MCF 10A (cell line): Measurements from ENCODE around the gene TOP1. TPM values are rescaled to one million over a fixed set of nuclear protein-coding genes. Genes with fewer than 3 reads are reported as not detected.

Experiments
- BruUV-seq: library from RNA; stranded (reverse); fragments of 400-500 nt; replicated peaks from 2 replicates; lab custom pipeline; 2021; lab: Mats Ljungman, UMichigan
- CTCF ChIA-PET: fragments of 300-600 bp; sonication (Branson Sonifier 250); formaldehyde crosslinking; extraction: SDS; loops from one replicate; lab custom pipeline; 2021; ENCODE audit warnings: antibody characterized with exemption, inconsistent platforms; lab: Yijun Ruan, JAX
- POLR2A ChIA-PET: fragments of 300-600, 350-650 bp; sonication (Branson Sonifier 250); formaldehyde crosslinking; extraction: SDS; loops from one replicate; lab custom pipeline; 2020; ENCODE audit warnings: antibody characterized with exemption, inconsistent platforms; lab: Yijun Ruan, JAX
- DNase-seq: peaks from one replicate; pipeline ENCODE4 v3.0.0-alpha.2; 2018; ENCODE audit not compliant: unreplicated experiment
- H3K27ac Mint-ChIP-seq: one replicate; pipeline ENCODE4 v1.8.0; 2022; ENCODE audit warnings: mild to moderate bottlenecking, low read depth, mixed read lengths; ENCODE audit not compliant: unreplicated experiment
- H3K27me3 Mint-ChIP-seq: one replicate; pipeline ENCODE4 v1.8.0; 2022; ENCODE audit warnings: mixed read lengths; ENCODE audit not compliant: insufficient read depth, unreplicated experiment
- H3K36me3 Mint-ChIP-seq: one replicate; pipeline ENCODE4 v1.8.0; 2022; ENCODE audit warnings: mild to moderate bottlenecking, moderate library complexity, mixed read lengths; ENCODE audit not compliant: insufficient read depth, unreplicated experiment
- H3K4me1 Mint-ChIP-seq: one replicate; pipeline ENCODE4 v1.8.0; 2022; ENCODE audit warnings: mixed read lengths; ENCODE audit not compliant: insufficient read depth, unreplicated experiment
- H3K4me3 Mint-ChIP-seq: one replicate; pipeline ENCODE4 v1.8.0; 2022; ENCODE audit warnings: mild to moderate bottlenecking, moderate library complexity, mixed read lengths; ENCODE audit not compliant: unreplicated experiment
- H3K9me3 Mint-ChIP-seq: one replicate; pipeline ENCODE4 v1.8.0; 2022; ENCODE audit warnings: mixed read lengths; ENCODE audit not compliant: unreplicated experiment
- CTCF ChIP-seq: fragments of 200-600 bp; IDR thresholded peaks from one replicate; pipeline ENCODE4 v1.8.0; 2022; ENCODE audit warnings: antibody characterized with exemption, mild to moderate bottlenecking; ENCODE audit not compliant: unreplicated experiment
- intact Hi-C: fragments of 100-400 bp; cut with micrococcal nuclease; formaldehyde crosslinking; loops from 2 replicates; pipeline ENCODE4 v1.14.1; 2022
- total RNA-seq: library from RNA; stranded (reverse); gene quantifications from 2 replicates; pipeline ENCODE4 v1.2.3, GENCODE V29; 2022

The TOP1 gene
- total RNA-seq, 1 experiment from 2014 or later, result 174 TPM

GRCh38 chr20:41147767-41148191, 119.2 kb downstream of the TOP1 start:
- CTCF ChIA-PET, result interaction anchor here (0.6 to 2.7 kb wide), 3 partner anchors 21 to 85 kb away, joined by 3 to 11 read pairs (median 11); no protein-coding TSS in a partner anchor

GRCh38 chr20:41148942-41149341, 120.3 kb downstream of the TOP1 start:
- no peak for DNase-seq
- ChIA-PET CTCF (interaction anchor here (0.8 to 2.1 kb wide), 8 partner anchors 8 to 192 kb away, joined by 3 to 18 read pairs (median 3); partner anchors contain the start of gene LPIN3), POLR2A (interaction anchor here (1.0 kb wide), 1 partner anchor 84 kb away, joined by 3 read pairs; no protein-coding TSS in a partner anchor)
- Mint-ChIP-seq H3K27me3 (no peaks in the 10 kb centered on the region), H3K4me1 (peaks cover 28% of the 10 kb centered on the region), H3K9me3 (no peaks in the 10 kb centered on the region), H3K27ac (no peak overlapping the region), H3K4me3 (no peak overlapping the region), H3K36me3 (no peaks in the 10 kb centered on the region)
- TF ChIP-seq CTCF, result no peak
- intact Hi-C loops, result no loop called here
- no TSS peak for BruUV-seq

More at GRCh38 chr20:41147767-41148191, 119.2 kb downstream of the TOP1 start:
- Mint-ChIP-seq H3K36me3 (no peaks in the 10 kb centered on the region), H3K4me1 (peaks cover 40% of the 10 kb centered on the region), H3K27ac (no peak overlapping the region), H3K27me3 (no peaks in the 10 kb centered on the region), H3K9me3 (no peaks in the 10 kb centered on the region), H3K4me3 (no peak overlapping the region)
- intact Hi-C loops, result no loop called here
- TF ChIP-seq CTCF, result no peak
- POLR2A ChIA-PET, result interaction anchor here (0.9 kb wide), 1 partner anchor 9 kb away, joined by 6 read pairs; no protein-coding TSS in a partner anchor
- no peak for DNase-seq
- BruUV-seq, result no TSS peak

- CTCF ChIA-PET, result interaction anchor here (0.7 to 2.0 kb wide), 3 partner anchors 22 to 710 kb away, joined by 3 to 11 read pairs (median 4); partner anchors contain the start of gene LPIN3
- Mint-ChIP-seq H3K9me3 (no peaks in the 10 kb centered on the region), H3K27me3 (no peaks in the 10 kb centered on the region), H3K4me3 (no peak overlapping the region), H3K27ac (no peak overlapping the region), H3K4me1 (peaks cover 20% of the 10 kb centered on the region), H3K36me3 (no peaks in the 10 kb centered on the region)
- TF ChIP-seq CTCF, result no peak
- POLR2A ChIA-PET, result interaction anchor here (1.0 kb wide), 1 partner anchor 13 kb away, joined by 6 read pairs; no protein-coding TSS in a partner anchor
- no TSS peak for BruUV-seq
- no peak for DNase-seq
- intact Hi-C loops, result no loop called here
Observed at GRCh38 chr20:41150664-41151063, 122.0 kb downstream of the TOP1 start.

GRCh38 chr20:41151134-41151869, 122.7 kb downstream of the TOP1 start:
- Mint-ChIP-seq H3K27ac (no peak overlapping the region), H3K27me3 (no peaks in the 10 kb centered on the region), H3K4me3 (no peak overlapping the region), H3K36me3 (no peaks in the 10 kb centered on the region), H3K4me1 (peaks cover 19% of the 10 kb centered on the region), H3K9me3 (no peaks in the 10 kb centered on the region)
- TF ChIP-seq CTCF, result no peak
- POLR2A ChIA-PET, result no interaction called here
- no TSS peak for BruUV-seq
- intact Hi-C loops, result no loop called here
- CTCF ChIA-PET, result interaction anchor here (0.7 to 1.6 kb wide), 4 partner anchors 22 to 711 kb away, joined by 3 to 11 read pairs (median 4); partner anchors contain the start of gene LPIN3
- DNase-seq, result no peak
